GM21717 (cell line): Measurements from ENCODE around the gene PHACTR1.

Experiments
- ATAC-seq: cut with Tn5 transposase; IDR thresholded peaks from one replicate; pipeline ENCODE4 v1.9.1; 2021; ENCODE audit warnings: mild to moderate bottlenecking, moderate library complexity; ENCODE audit not compliant: unreplicated experiment

The PHACTR1 gene

GRCh38 chr6:12844284-12845223 is 128.0 kb downstream of the PHACTR1 start:
- no peak for ATAC-seq

- no peak for ATAC-seq
Measured at GRCh38 chr6:12845224-12846004, 128.8 kb downstream of the PHACTR1 start.

- no peak for ATAC-seq
Measured at GRCh38 chr6:12848964-12849808, 132.6 kb downstream of the PHACTR1 start.

- no peak for ATAC-seq
Measured at GRCh38 chr6:12849809-12850198, 133.2 kb downstream of the PHACTR1 start.

GRCh38 chr6:12851123-12851695 is 134.6 kb downstream of the PHACTR1 start:
- ATAC-seq, result no peak

GRCh38 chr6:12861603-12862002 is 145.0 kb downstream of the PHACTR1 start:
- no peak for ATAC-seq

GRCh38 chr6:12865117-12865516 is 148.6 kb downstream of the PHACTR1 start:
- no peak for ATAC-seq

- ATAC-seq, result no peak
Measured at GRCh38 chr6:12865671-12866181, 149.2 kb downstream of the PHACTR1 start.

- no peak for ATAC-seq
Measured at GRCh38 chr6:12866422-12867029, 150.0 kb downstream of the PHACTR1 start.

GRCh38 chr6:12869816-12870432 is 153.4 kb downstream of the PHACTR1 start:
- no peak for ATAC-seq

GRCh38 chr6:12873691-12874090 is 157.1 kb downstream of the PHACTR1 start:
- no peak for ATAC-seq

- no peak for ATAC-seq
Measured at GRCh38 chr6:12875051-12875450, 158.5 kb downstream of the PHACTR1 start.

- ATAC-seq, result no peak
Measured at GRCh38 chr6:12878741-12879140, 162.2 kb downstream of the PHACTR1 start.

GRCh38 chr6:12882761-12883290 is 166.3 kb downstream of the PHACTR1 start:
- ATAC-seq, result no peak

GRCh38 chr6:12884983-12885382 is 168.4 kb downstream of the PHACTR1 start:
- ATAC-seq, result no peak

GRCh38 chr6:12886961-12887775 is 170.6 kb downstream of the PHACTR1 start:
- no peak for ATAC-seq

- ATAC-seq, result no peak
Measured at GRCh38 chr6:12890171-12890790, 173.7 kb downstream of the PHACTR1 start.

- ATAC-seq, result no peak
Measured at GRCh38 chr6:12891595-12891994, 175.0 kb downstream of the PHACTR1 start.
